Activated CD4-positive, alpha-beta memory T cell treated with anti-CD3 and anti-CD28 coated beads for 36 hours (primary cell): ENCODE measurements around the gene CHDH. TPM values are rescaled to one million over a fixed set of nuclear protein-coding genes. Genes with fewer than 3 reads are reported as not detected.
A peak's percentile ranks its signal among the peaks of the same experiment; 100 is the strongest.

Experiments
- CTCF ChIA-PET: fragments of 350-600 bp; sonication (Branson Sonifier 250); formaldehyde crosslinking; loops from one replicate; lab custom pipeline; 2021; ENCODE audit warnings: antibody characterized with exemption, inconsistent platforms; lab: Charles Lee
- POLR2A ChIA-PET: fragments of 350-600 bp; sonication (Branson Sonifier 250); formaldehyde crosslinking; loops from one replicate; lab custom pipeline; 2021; ENCODE audit warnings: antibody characterized with exemption; lab: Charles Lee
- DNase-seq: peaks from one replicate; pipeline ENCODE4 v3.0.0-alpha.2; 2020
- H3K27ac Mint-ChIP-seq: one replicate; pipeline ENCODE4 v1.8.0; 2021; ENCODE audit warnings: mixed read lengths
- H3K27me3 Mint-ChIP-seq: one replicate; pipeline ENCODE4 v1.8.0; 2021; ENCODE audit warnings: mixed read lengths
- H3K36me3 Mint-ChIP-seq: one replicate; pipeline ENCODE4 v1.8.0; 2021; ENCODE audit warnings: mixed read lengths
- H3K4me1 Mint-ChIP-seq: one replicate; pipeline ENCODE4 v1.8.0; 2021; ENCODE audit warnings: low read depth, mixed read lengths
- H3K4me3 Mint-ChIP-seq: one replicate; pipeline ENCODE4 v1.8.0; 2021; ENCODE audit warnings: mild to moderate bottlenecking, mixed read lengths
- H3K9me3 Mint-ChIP-seq: one replicate; pipeline ENCODE4 v1.8.0; 2021; ENCODE audit warnings: mixed read lengths
- intact Hi-C: fragments of 100-400 bp; cut with micrococcal nuclease; formaldehyde crosslinking; loops from one replicate; pipeline ENCODE4 v1.15.1; 2023
- total RNA-seq, 2 experiments: library from RNA; stranded (reverse); gene quantifications; one replicate each; pipeline ENCODE4 v1.2.3, GENCODE V29; 2021

CHDH gene
- total RNA-seq, 2 experiments from 2014 or later, result 0.41 to 0.59 TPM

- H3K4me3 Mint-ChIP-seq, result no peak overlapping the region
- no peaks in the 10 kb centered on the region for H3K9me3 Mint-ChIP-seq
- intact Hi-C loops, result no loop called here
- CTCF ChIA-PET, result no interaction called here
- POLR2A ChIA-PET, result no interaction called here
- no peaks in the 10 kb centered on the region for H3K4me1 Mint-ChIP-seq
- no peak for DNase-seq
- no peak overlapping the region for H3K27ac Mint-ChIP-seq
- H3K27me3 Mint-ChIP-seq, result peaks cover 2% of the 10 kb centered on the region
- H3K36me3 Mint-ChIP-seq, result no peaks in the 10 kb centered on the region
These were observed 25.3 kb downstream of the CHDH start for GRCh38 chr3:53820756-53821580.

DNA sequence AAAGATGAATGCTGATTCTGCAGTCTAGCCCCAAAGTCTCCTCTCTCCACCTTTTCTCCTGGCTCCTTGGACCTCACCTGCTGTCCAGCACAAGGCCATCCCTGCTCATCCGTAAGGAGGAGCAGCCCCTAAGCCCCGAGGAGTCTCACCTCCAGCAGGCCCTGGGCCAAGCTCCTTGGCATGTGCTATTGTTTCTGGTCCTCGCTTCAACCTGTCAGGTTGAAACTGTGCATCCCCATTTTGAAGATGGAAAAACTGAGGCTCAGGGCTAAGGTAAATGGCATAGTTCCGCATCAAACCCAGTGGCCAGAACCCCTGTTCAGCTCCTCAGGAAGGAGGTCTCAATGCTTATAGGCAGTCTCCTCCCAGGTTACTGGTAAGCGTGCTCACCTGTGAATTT is 26.1 kb downstream of the CHDH start:
- no peak overlapping the region for H3K27ac Mint-ChIP-seq

GRCh38 chr3:53819163-53819868 is 26.9 kb downstream of the CHDH start:
- POLR2A ChIA-PET, result no interaction called here
- H3K4me1 Mint-ChIP-seq, result no peaks in the 10 kb centered on the region
- DNase-seq, result no peak
- CTCF ChIA-PET, result no interaction called here
- H3K36me3 Mint-ChIP-seq, result no peaks in the 10 kb centered on the region
- no peak overlapping the region for H3K27ac Mint-ChIP-seq
- no peaks in the 10 kb centered on the region for H3K9me3 Mint-ChIP-seq
- peaks cover 2% of the 10 kb centered on the region for H3K27me3 Mint-ChIP-seq
- no peak overlapping the region for H3K4me3 Mint-ChIP-seq
- intact Hi-C loops, result no loop called here

More for the DNA sequence above, 26.1 kb downstream of the CHDH start:
- no peaks in the 10 kb centered on the region for H3K36me3 Mint-ChIP-seq
- POLR2A ChIA-PET, result no interaction called here
- no peak for DNase-seq
- H3K4me3 Mint-ChIP-seq, result no peak overlapping the region
- peaks cover 2% of the 10 kb centered on the region for H3K27me3 Mint-ChIP-seq
- no peaks in the 10 kb centered on the region for H3K9me3 Mint-ChIP-seq
- no peaks in the 10 kb centered on the region for H3K4me1 Mint-ChIP-seq
- CTCF ChIA-PET, result no interaction called here
- intact Hi-C loops, result no loop called here

DNA sequence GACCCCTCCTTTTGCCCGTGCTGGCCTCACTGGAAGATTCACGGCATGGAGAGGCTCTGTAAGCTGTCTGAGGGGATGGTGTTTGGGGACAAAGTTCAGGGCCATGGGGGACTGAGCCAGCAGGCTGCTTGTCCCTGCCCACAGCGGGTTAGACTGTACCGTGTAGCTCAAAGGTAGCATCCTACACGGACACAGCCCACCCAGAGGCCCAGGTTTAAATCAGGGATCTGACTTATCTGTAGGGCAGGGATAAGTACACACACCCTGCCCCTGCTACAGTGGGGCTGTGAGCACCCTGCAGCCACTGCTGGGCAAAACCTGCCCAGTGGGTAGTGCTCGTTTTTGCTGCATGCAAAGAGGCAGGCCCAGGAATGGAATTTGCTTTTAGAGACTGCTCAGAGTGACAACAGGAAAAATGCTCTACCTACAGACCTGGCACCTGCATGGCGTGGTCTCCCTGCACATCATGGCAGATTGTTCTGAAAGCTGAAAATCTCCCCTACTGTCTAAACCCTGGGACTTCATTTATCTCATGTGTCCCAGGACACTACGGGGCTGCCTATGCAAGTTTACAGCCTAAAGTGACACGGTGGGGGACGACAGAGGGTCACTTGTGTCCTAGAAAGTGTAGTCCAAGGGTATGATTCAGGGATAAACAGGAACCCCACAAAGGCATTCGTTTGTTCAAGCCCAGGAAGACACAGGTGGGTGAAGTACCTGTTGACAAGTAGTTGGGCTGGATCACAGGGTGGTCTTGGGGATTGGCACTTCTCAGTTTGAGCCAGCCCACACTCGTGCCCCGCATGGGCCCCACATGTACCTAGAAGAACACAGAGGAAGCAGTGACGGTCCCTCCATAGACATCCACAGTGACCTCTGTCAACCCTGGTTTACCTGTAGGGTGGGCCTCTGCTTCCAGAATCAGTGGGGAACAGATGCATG is 27.7 kb downstream of the CHDH start:
- POLR2A ChIA-PET, result no interaction called here
- Mint-ChIP-seq H3K4me1 (no peaks in the 10 kb centered on the region), H3K4me3 (no peak overlapping the region), H3K36me3 (no peaks in the 10 kb centered on the region), H3K27ac (no peak overlapping the region), H3K9me3 (no peaks in the 10 kb centered on the region), H3K27me3 (peaks cover 2% of the 10 kb centered on the region)
- peak; percentile 4 for DNase-seq
- intact Hi-C loops, result no loop called here
- CTCF ChIA-PET, result no interaction called here

GRCh38 chr3:53817809-53818208 is 28.4 kb downstream of the CHDH start:
- peak; percentile 3 for DNase-seq
- POLR2A ChIA-PET, result no interaction called here
- CTCF ChIA-PET, result no interaction called here
- no peak overlapping the region for H3K27ac Mint-ChIP-seq
- H3K27me3 Mint-ChIP-seq, result peaks cover 2% of the 10 kb centered on the region
- no peak overlapping the region for H3K4me3 Mint-ChIP-seq
- no peaks in the 10 kb centered on the region for H3K36me3 Mint-ChIP-seq
- intact Hi-C loops, result no loop called here
- no peaks in the 10 kb centered on the region for H3K9me3 Mint-ChIP-seq
- H3K4me1 Mint-ChIP-seq, result no peaks in the 10 kb centered on the region

- POLR2A ChIA-PET, result no interaction called here
- CTCF ChIA-PET, result no interaction called here
- intact Hi-C loops, result no loop called here
- H3K27ac Mint-ChIP-seq, result no peak overlapping the region
- peak; percentile 2 for DNase-seq
- H3K4me1 Mint-ChIP-seq, result no peaks in the 10 kb centered on the region
- H3K9me3 Mint-ChIP-seq, result no peaks in the 10 kb centered on the region
- H3K36me3 Mint-ChIP-seq, result no peaks in the 10 kb centered on the region
- H3K4me3 Mint-ChIP-seq, result no peak overlapping the region
- peaks cover 2% of the 10 kb centered on the region for H3K27me3 Mint-ChIP-seq
These were observed 29.0 kb downstream of the CHDH start for GRCh38 chr3:53817211-53817610.

DNA sequence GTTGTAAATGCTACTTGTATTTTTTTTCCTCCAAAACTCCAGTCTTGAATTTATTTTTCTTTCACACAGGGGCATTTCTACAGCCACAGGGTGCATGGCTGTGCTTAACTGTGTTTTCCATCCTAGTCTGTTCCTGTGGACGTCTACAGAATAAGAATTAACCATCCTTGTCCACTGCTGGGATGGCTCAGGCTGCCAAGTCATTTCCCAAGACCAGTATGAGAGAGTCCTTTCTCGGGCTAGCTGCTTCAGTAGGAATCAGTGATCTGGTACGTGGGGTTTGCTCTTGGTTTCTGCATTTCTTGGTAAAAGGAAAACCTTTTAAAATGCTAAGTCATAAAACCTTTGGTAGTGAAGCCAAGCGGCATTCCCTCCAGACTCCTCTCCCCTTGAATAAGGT is 29.8 kb downstream of the CHDH start:
- Mint-ChIP-seq H3K27ac (no peak overlapping the region), H3K36me3 (no peaks in the 10 kb centered on the region), H3K4me1 (no peaks in the 10 kb centered on the region), H3K4me3 (no peak overlapping the region), H3K9me3 (no peaks in the 10 kb centered on the region), H3K27me3 (peaks cover 2% of the 10 kb centered on the region)
- DNase-seq, result no peak
- POLR2A ChIA-PET, result no interaction called here
- intact Hi-C loops, result no loop called here
- CTCF ChIA-PET, result interaction anchor here (1.0 kb wide), 1 partner anchor 21 kb away, joined by 3 read pairs; no protein-coding TSS in a partner anchor

GRCh38 chr3:53815651-53816050 is 30.6 kb downstream of the CHDH start:
- intact Hi-C loops, result no loop called here
- no peaks in the 10 kb centered on the region for H3K36me3 Mint-ChIP-seq

GRCh38 chr3:53815067-53815466 is 31.2 kb downstream of the CHDH start:
- Mint-ChIP-seq H3K27me3 (peaks cover 2% of the 10 kb centered on the region), H3K27ac (no peak overlapping the region), H3K9me3 (no peaks in the 10 kb centered on the region), H3K36me3 (no peaks in the 10 kb centered on the region), H3K4me1 (no peaks in the 10 kb centered on the region), H3K4me3 (no peak overlapping the region)
- POLR2A ChIA-PET, result no interaction called here
- CTCF ChIA-PET, result no interaction called here
- intact Hi-C loops, result no loop called here
- peak; percentile 3 for DNase-seq

More at GRCh38 chr3:53815651-53816050, 30.6 kb downstream of the CHDH start:
- POLR2A ChIA-PET, result no interaction called here
- H3K27me3 Mint-ChIP-seq, result peaks cover 2% of the 10 kb centered on the region
- H3K4me1 Mint-ChIP-seq, result no peaks in the 10 kb centered on the region
- peak; percentile 0 for DNase-seq
- CTCF ChIA-PET, result interaction anchor here (1.0 kb wide), 1 partner anchor 20 kb away, joined by 3 read pairs; no protein-coding TSS in a partner anchor
- no peak overlapping the region for H3K4me3 Mint-ChIP-seq
- H3K27ac Mint-ChIP-seq, result no peak overlapping the region
- H3K9me3 Mint-ChIP-seq, result no peaks in the 10 kb centered on the region

DNA sequence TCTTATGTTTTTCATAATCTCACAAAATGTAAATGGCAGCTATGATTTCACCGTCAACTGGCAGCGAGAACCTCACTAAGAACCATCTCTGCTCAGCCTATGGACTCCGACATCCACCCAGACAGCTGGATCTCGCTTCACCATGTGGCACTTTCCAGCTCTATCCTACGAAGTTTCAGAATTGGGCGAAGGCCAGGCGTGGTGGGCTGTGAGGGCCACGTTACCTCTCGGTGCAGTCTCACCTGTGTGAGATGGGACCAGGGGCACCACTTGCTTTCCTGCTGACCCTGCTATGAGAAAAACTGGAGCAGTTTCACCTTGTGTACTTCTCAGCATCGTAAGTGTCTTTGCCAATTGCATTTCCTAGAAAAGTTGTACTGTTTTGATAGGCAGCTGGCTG is 32.3 kb downstream of the CHDH start:
- ChIA-PET CTCF (no interaction called here), POLR2A (no interaction called here)
- Mint-ChIP-seq H3K9me3 (no peaks in the 10 kb centered on the region), H3K27me3 (no peaks in the 10 kb centered on the region), H3K27ac (no peak overlapping the region), H3K4me1 (no peaks in the 10 kb centered on the region), H3K4me3 (no peak overlapping the region), H3K36me3 (no peaks in the 10 kb centered on the region)
- peak; percentile 3 for DNase-seq
- intact Hi-C loops, result no loop called here

GRCh38 chr3:53813229-53813628 is 33.0 kb downstream of the CHDH start:
- Mint-ChIP-seq H3K27ac (no peak overlapping the region), H3K4me1 (no peaks in the 10 kb centered on the region), H3K4me3 (no peak overlapping the region), H3K27me3 (peaks cover 5% of the 10 kb centered on the region), H3K9me3 (no peaks in the 10 kb centered on the region), H3K36me3 (no peaks in the 10 kb centered on the region)
- DNase-seq, result peak; percentile 3
- ChIA-PET CTCF (no interaction called here), POLR2A (no interaction called here)
- intact Hi-C loops, result no loop called here

DNA sequence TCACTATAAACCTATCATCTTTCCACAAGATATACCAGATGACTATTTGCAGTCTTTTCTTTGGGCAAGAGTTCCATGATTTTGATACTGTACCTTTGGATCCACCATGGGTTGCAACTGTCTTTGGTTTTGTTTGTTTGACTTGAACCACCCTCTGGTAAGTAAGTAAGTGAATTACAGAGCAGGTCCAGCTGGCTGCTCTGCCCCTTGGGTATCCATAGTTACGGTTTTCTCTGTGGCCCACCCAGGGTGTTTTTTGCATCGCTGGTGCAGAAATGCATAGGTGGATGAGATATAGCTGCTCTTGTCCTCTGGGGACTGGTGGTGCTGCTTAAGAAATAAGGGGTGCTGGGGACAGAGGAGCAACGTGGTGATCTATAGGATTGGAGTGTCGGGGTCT is 33.8 kb downstream of the CHDH start:
- Mint-ChIP-seq H3K27me3 (peaks cover 5% of the 10 kb centered on the region), H3K4me3 (no peak overlapping the region), H3K9me3 (no peaks in the 10 kb centered on the region), H3K36me3 (no peaks in the 10 kb centered on the region), H3K4me1 (no peaks in the 10 kb centered on the region), H3K27ac (no peak overlapping the region)
- intact Hi-C loops, result no loop called here
- peak; percentile 6 for DNase-seq
- ChIA-PET CTCF (interaction anchor here (0.6 kb wide), 1 partner anchor 203 kb away, joined by 4 read pairs; no protein-coding TSS in a partner anchor), POLR2A (no interaction called here)
